ENCODE results near the gene PROM2.

The PROM2 gene

DNA sequence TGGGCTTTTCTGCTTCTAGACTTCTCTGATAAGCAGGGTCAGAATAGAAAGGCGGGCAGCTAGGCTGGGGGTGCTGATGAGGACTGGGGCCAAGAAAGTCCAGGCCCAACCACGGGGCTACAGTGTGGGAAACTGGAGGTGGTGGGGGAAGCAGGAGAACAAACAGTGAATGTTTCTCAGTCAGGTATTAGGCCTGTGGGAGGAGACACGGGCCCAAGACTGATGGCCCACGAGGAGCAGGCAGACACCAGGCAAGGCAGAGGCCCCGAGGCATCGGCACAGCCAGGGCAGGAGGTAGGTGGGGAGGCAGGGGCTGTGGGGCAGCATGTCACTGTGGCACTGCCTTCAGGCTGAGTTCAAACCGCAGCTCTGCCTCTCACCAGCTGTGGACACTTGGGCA is 63.6 kb downstream of the PROM2 start:
- Histone ChIP-seq H3K36me3 (no peaks in the 10 kb centered on the region), H3K4me1 (ENCODE audit: control insufficient read depth in 1 of 2, insufficient read depth in 1 of 2, low read depth in 1 of 2, low read length in 1 of 2) (no peaks in the 10 kb centered on the region), H3K27ac (no peak overlapping the region), H3K27me3 (peaks cover 22% of the 10 kb centered on the region), H3K9me3 (no peaks in the 10 kb centered on the region), H3K4me3 (ENCODE audit: low read depth in 1 of 2, low read length in 1 of 2) (no peak overlapping the region)
- TF ChIP-seq, protein P1, sequence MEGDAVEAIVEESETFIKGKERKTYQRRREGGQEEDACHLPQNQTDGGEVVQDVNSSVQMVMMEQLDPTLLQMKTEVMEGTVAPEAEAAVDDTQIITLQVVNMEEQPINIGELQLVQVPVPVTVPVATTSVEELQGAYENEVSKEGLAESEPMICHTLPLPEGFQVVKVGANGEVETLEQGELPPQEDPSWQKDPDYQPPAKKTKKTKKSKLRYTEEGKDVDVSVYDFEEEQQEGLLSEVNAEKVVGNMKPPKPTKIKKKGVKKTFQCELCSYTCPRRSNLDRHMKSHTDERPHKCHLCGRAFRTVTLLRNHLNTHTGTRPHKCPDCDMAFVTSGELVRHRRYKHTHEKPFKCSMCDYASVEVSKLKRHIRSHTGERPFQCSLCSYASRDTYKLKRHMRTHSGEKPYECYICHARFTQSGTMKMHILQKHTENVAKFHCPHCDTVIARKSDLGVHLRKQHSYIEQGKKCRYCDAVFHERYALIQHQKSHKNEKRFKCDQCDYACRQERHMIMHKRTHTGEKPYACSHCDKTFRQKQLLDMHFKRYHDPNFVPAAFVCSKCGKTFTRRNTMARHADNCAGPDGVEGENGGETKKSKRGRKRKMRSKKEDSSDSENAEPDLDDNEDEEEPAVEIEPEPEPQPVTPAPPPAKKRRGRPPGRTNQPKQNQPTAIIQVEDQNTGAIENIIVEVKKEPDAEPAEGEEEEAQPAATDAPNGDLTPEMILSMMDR (IDR thresholded peaks at IDR 0.05): no peak
